GM21619 (cell line): ENCODE measurements around the gene SARM1.
"Not testable (repeated sequence)": the region's sequence is repeated elsewhere in the genome, so short reads cannot be mapped to it uniquely, and the experiment has no call there.

Source experiments
- ATAC-seq: cut with Tn5 transposase; IDR thresholded peaks from one replicate; pipeline ENCODE4 v1.9.1; 2021; ENCODE audit not compliant: unreplicated experiment

SARM1 gene

GRCh38 chr17:28413804-28414203 is 42.3 kb downstream of the SARM1 start:
- no peak for ATAC-seq

GRCh38 chr17:28415886-28416285 is 44.4 kb downstream of the SARM1 start:
- ATAC-seq: no peak

GRCh38 chr17:28416703-28417311 is 45.3 kb downstream of the SARM1 start:
- no peak for ATAC-seq

- no peak for ATAC-seq
Observed at GRCh38 chr17:28421787-28422305, 50.4 kb downstream of the SARM1 start.

GRCh38 chr17:28425206-28425605 is 53.7 kb downstream of the SARM1 start:
- no peak for ATAC-seq

GRCh38 chr17:28426081-28426519 is 54.6 kb downstream of the SARM1 start:
- no peak for ATAC-seq

- no peak for ATAC-seq
Observed at GRCh38 chr17:28427371-28427770, 55.9 kb downstream of the SARM1 start.

- ATAC-seq: not testable (repeated sequence)
Observed at GRCh38 chr17:28427982-28428381, 56.5 kb downstream of the SARM1 start.

GRCh38 chr17:28433721-28434120 is 62.2 kb downstream of the SARM1 start:
- ATAC-seq: no peak

- ATAC-seq: not testable (repeated sequence)
Observed at GRCh38 chr17:28434326-28434725, 62.8 kb downstream of the SARM1 start.

- ATAC-seq: no peak
Observed at GRCh38 chr17:28443901-28444638, 72.6 kb downstream of the SARM1 start.

GRCh38 chr17:28446716-28447395 is 75.4 kb downstream of the SARM1 start:
- ATAC-seq: no peak

GRCh38 chr17:28447396-28447760 is 75.9 kb downstream of the SARM1 start:
- ATAC-seq: no peak

GRCh38 chr17:28449859-28450258 is 78.4 kb downstream of the SARM1 start:
- ATAC-seq: no peak
